Brain microvascular endothelial cell (primary cell): ENCODE measurements around the gene STEAP1B.
A peak's percentile ranks its signal among the peaks of the same experiment; 100 is the strongest.
"Not testable (repeated sequence)": the region's sequence is repeated elsewhere in the genome, so short reads cannot be mapped to it uniquely, and the experiment has no call there.

ENCODE experiments used
- DNase-seq: peaks from one replicate; pipeline ENCODE4 v3.0.0-alpha.2; 2020
- H3K27ac ChIP-seq: fragments of 250-450 bp; sonication (Bioruptor Pico); 2 replicates; pipeline ENCODE4 v1.5.1; 2020; ENCODE audit warnings: mild to moderate bottlenecking, moderate library complexity
- H3K27me3 ChIP-seq: fragments of 250-450 bp; sonication (Bioruptor Pico); replicated peaks from 2 replicates; pipeline ENCODE4 v1.5.1; 2020; ENCODE audit warnings: mild to moderate bottlenecking
- H3K36me3 ChIP-seq: fragments of 250-450 bp; sonication (Bioruptor Pico); replicated peaks from 2 replicates; pipeline ENCODE4 v1.5.1; 2020; ENCODE audit warnings: mild to moderate bottlenecking
- H3K4me3 ChIP-seq: 2 replicates; pipeline ENCODE4 v1.5.1; 2011; ENCODE audit warnings: low read depth, mild to moderate bottlenecking, control low read depth, low read length, moderate library complexity
- in situ Hi-C: cut with HindIII; loops from 2 replicates; pipeline ENCODE4 v1.10.0; 2017; ENCODE audit warnings: low sequenced_read_pairs, low pct_ligation_motif_present
- TF ChIP-seq, protein P1 (sequence below): IDR thresholded peaks from 2 replicates; pipeline ENCODE4 v1.5.1; 2011; ENCODE audit warnings: low read depth, mild to moderate bottlenecking, moderate library complexity, low read length, control low read depth, inconsistent platforms; ENCODE audit errors: missing control alignments

The STEAP1B gene

DNA sequence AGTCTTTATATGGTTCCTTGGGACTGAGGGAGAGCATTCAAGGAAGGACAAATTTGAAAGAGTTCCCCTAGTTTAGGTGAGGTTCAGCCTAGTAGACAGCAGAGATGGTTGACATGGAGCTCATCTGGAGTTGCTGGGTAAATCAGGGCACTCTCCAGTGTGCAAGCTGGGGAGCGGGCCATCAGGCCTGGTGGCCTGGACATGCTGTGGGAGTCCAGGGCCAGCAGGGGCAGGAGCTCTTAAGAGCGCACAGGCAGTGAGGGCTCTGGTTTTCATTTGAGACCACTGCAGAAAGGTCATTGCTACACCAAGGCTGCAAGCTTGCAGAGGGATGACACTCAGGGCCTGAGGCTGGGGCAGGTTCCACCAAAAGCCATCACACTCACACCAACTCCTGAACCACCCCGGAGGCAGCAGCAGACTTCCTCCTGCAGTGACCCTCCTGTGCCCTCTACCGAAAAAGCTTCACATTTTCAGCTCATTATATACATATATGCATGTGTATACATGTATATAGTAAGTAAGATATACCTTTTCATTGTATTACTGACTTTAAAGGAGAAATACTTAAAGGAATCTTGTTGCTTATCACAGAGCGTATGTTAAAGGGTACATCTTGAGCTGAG, 39.5 kb downstream of the STEAP1B start:
- DNase-seq: no peak
- in situ Hi-C loops: no loop called here
- Histone ChIP-seq H3K36me3 (no peaks in the 10 kb centered on the region), H3K4me3 (no peak overlapping the region), H3K27ac (no peak overlapping the region), H3K27me3 (no peaks in the 10 kb centered on the region)
- TF ChIP-seq, protein P1, sequence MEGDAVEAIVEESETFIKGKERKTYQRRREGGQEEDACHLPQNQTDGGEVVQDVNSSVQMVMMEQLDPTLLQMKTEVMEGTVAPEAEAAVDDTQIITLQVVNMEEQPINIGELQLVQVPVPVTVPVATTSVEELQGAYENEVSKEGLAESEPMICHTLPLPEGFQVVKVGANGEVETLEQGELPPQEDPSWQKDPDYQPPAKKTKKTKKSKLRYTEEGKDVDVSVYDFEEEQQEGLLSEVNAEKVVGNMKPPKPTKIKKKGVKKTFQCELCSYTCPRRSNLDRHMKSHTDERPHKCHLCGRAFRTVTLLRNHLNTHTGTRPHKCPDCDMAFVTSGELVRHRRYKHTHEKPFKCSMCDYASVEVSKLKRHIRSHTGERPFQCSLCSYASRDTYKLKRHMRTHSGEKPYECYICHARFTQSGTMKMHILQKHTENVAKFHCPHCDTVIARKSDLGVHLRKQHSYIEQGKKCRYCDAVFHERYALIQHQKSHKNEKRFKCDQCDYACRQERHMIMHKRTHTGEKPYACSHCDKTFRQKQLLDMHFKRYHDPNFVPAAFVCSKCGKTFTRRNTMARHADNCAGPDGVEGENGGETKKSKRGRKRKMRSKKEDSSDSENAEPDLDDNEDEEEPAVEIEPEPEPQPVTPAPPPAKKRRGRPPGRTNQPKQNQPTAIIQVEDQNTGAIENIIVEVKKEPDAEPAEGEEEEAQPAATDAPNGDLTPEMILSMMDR: no peak

DNA sequence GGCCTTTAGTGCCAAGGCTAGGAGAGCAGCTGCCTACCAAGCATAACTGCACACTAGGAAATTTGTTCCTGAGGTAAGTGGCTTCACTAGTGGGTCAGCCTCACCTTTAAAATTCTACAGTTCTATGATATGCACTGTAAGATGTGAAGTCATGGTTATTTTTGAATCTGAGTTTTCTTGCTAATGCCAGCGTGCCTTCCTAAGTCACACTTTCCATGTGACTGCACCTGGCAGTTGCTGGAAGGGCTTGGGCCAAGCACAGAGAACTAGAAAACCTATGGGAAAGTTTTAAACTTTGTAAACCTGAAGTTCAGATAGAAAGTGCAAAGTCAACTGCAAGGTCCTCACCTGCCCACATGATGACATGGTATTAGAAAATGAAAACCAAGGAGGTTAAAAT, 42.5 kb downstream of the STEAP1B start:
- TF ChIP-seq, protein P1: no peak
- in situ Hi-C loops: no loop called here
- DNase-seq: no peak
- Histone ChIP-seq H3K27ac (no peak overlapping the region), H3K4me3 (no peak overlapping the region), H3K27me3 (no peaks in the 10 kb centered on the region), H3K36me3 (no peaks in the 10 kb centered on the region)

DNA sequence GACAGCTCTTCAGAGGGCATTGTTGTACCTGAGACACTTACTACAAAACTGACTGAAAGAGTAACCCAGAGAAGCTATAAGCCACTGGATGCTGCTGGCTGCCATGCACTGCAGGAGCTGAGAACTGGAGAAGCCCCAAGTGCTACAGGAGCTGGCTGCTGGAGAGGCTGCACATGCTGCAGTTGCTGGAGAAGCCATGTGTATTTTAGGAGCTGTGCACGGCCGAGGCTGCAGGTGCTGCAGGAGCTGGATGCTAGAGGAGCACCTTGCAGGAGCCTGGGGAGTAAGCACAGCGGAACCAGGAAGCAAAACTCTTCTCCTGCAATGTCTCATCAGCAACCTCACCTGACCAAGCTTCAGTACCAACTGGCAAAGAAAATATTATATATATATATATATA, 45.5 kb downstream of the STEAP1B start:
- DNase-seq: no peak
- Histone ChIP-seq H3K4me3 (no peak overlapping the region), H3K27ac (no peak overlapping the region), H3K27me3 (no peaks in the 10 kb centered on the region), H3K36me3 (no peaks in the 10 kb centered on the region)
- in situ Hi-C loops: no loop called here
- TF ChIP-seq, protein P1: no peak

DNA sequence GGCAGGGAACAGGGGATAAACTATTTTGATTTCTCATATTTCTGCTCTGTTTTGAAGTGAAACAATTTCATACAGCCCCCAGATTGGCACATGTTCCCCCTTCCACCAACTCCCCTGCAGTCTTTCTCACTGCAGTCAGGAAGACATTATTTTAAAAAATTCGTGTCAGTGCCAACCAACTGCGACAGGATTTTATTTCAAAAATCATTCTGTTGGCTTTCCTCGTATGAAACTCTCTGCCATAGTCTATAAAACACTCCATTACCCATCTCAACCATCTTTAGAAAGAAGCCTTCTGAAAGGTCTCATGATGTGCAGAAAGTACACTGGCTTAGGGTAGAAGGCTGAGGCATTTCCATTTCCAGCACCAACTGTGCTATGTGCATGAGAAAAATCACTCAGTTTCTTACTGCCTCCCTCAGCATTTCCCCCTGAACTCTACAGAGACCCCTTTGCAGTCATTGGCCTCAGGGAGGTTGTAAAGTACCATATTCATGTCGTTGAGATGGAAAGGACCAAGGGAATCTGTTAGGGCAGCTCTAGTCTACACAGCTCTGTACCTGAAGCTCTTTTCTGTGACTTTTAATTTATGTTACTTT, 46.9 kb downstream of the STEAP1B start:
- H3K27me3 ChIP-seq: no peaks in the 10 kb centered on the region
- in situ Hi-C loops: no loop called here
- no peak overlapping the region for H3K27ac ChIP-seq
- no peak overlapping the region for H3K4me3 ChIP-seq
- no peak for DNase-seq
- no peaks in the 10 kb centered on the region for H3K36me3 ChIP-seq
- TF ChIP-seq, protein P1: no peak

DNA sequence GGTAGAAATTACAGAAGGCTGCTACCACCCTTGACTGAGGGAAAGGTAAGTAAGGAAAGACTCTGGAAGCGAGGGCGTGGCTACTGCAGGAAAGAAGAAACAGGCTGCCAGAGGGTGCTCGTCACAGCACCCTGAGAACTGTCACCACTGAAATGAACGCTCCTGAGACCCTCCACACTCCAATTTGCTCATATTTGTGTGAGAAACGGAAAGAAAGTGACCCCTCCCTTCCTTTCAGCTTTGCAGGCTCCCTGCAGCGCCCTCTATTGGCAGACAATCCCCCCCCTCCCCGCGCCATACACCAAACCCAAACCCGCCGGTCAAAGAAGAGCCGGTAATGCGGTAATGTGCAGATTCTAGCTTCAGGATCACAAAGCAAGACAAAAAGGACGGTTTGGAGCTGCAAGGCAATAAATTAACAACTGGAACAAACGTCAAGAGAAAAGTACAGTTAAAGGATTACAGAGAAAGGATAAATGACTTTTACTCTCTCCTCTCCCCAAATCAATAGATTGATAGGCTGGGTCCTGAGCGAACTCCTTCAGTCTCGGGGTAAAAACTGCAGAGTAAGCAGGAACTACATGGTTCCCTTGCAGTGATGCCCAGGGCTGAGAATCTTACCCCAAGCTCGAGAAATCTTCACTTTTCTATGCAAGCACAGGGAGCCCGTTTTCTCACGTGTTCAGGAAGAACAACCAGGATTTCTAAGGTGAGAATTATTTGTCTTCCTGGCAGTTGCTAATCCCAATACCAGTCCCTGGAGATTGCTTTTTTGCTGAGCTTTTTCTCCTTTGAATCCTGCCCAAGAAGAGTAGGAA, 47.6 kb downstream of the STEAP1B start:
- Histone ChIP-seq H3K4me3 (no peak overlapping the region), H3K36me3 (no peaks in the 10 kb centered on the region), H3K27ac (no peak overlapping the region), H3K27me3 (no peaks in the 10 kb centered on the region)
- TF ChIP-seq, protein P1: peak; percentile 82
- in situ Hi-C loops: no loop called here
- DNase-seq: peak; percentile 26

DNA sequence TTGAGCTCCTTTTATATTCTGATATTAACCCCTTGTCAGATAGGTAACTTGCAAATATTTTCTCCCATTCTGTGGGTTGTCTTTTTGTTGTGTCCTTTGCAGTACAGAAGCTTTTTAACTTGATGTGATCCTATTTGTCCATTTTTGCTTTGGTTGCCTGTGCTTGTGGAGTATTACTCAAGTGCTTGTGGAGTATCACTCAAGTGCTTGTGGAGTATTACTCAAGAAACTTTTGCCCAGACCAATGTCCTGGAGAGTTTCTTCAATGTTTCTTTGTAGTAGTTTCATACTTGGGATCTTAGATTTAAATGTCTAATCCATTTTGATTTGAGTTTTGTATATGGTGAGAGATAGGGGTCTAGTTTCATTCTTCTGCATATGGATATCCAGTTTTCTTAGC, 50.0 kb downstream of the STEAP1B start:
- H3K36me3 ChIP-seq, in situ Hi-C loops, H3K27ac ChIP-seq, H3K27me3 ChIP-seq, DNase-seq, H3K4me3 ChIP-seq: not testable (repeated sequence)
